ENCODE results near the gene JAZF1.

Gene JAZF1

DNA sequence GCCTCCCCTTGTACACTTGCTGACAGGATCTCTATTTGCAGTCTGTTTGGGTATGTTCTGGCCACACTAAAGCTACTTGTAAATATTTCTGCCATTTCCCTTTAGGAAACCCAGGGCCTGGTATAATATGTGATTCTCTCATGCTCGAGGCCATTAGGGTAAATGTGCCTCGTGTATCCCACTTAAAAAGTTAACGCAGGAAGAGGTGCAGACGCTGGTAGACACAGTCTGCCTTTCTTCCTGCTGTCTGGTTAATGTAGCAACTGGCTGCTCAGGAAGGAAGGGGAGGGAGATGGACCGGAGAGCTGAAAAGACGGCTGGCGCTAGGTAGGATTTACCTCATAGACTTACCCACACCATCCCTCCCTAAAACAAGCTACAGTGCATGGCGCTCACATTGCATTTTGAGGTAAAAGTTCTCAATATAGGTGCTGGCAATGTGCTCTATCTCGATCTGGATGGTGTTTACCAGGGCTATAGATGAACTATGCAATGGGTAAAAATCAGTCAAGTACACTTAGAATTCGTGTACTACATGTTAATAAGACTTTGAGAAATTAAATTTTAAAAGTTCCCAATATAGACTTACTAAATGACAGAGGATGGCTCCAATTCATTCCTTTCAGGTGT lies 125.9 kb downstream of the JAZF1 start:
- no peak overlapping the region for H3K4me3 ChIP-seq (ENCODE audit: low read depth, low read length)
- TF ChIP-seq, protein P1, sequence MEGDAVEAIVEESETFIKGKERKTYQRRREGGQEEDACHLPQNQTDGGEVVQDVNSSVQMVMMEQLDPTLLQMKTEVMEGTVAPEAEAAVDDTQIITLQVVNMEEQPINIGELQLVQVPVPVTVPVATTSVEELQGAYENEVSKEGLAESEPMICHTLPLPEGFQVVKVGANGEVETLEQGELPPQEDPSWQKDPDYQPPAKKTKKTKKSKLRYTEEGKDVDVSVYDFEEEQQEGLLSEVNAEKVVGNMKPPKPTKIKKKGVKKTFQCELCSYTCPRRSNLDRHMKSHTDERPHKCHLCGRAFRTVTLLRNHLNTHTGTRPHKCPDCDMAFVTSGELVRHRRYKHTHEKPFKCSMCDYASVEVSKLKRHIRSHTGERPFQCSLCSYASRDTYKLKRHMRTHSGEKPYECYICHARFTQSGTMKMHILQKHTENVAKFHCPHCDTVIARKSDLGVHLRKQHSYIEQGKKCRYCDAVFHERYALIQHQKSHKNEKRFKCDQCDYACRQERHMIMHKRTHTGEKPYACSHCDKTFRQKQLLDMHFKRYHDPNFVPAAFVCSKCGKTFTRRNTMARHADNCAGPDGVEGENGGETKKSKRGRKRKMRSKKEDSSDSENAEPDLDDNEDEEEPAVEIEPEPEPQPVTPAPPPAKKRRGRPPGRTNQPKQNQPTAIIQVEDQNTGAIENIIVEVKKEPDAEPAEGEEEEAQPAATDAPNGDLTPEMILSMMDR (IDR thresholded peaks at IDR 0.05; ENCODE audit: borderline replicate concordance, insufficient read depth, low read depth, low read length), result no peak

DNA sequence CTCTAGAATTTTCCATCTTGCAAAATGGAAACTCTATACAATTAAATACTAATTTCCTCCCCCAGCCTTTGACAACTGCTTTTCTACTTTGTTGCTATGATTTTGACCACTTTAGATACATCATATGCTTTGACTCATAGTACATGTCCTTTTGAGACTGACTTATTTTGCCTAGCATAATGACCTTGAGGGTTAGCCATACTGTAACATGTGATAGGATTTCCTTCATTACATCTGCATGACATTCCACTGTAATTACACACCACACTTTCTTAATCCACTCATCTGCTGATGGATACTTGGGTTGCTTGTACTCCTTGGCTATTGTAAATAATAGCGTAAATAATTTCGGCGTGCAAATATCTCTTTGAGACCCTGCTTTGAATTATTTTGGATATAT lies 127.7 kb downstream of the JAZF1 start:
- TF ChIP-seq, protein P1 (IDR thresholded peaks at IDR 0.05; ENCODE audit: borderline replicate concordance, insufficient read depth, low read depth, low read length), result no peak
- H3K4me3 ChIP-seq (ENCODE audit: low read depth, low read length), result no peak overlapping the region

DNA sequence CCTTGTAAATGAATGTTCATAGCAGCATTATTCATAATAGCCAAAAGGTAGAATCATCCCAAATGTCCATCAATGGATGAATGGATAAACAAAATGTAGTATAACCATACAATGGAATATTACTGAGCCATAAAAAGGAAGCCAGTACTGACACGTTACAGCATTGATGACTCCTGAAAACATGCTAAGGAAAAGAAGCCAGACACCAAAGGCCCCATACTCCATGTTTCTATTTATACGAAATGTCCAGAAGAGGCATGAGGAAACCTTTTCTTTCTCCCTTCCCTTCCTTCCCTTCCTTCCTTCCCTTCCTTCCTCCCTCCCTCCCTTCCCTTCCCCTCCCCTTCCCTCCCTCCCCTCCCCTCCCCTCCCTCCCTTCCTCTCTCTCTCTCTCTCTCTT lies 131.9 kb downstream of the JAZF1 start:
- no peak overlapping the region for H3K4me3 ChIP-seq (ENCODE audit: low read depth, low read length)

DNA sequence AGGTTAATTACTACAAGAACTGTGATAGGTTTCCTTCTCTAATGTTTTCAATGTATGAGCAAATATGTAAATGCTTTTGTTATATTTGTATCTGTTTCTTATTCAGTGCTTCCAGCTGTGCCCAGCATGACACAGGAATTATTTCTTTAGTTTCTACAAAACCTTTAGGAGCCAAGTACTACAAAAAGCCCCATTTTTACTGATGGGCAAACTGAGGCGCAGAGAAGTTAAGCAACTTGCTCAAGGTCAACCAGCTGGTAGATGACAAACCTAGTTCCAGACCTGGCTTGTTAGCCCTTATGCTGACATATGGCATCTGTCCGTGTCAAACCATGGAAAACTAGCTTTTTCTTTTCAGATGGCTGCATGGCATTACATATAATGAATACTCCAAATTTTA lies 134.6 kb downstream of the JAZF1 start:
- no peak overlapping the region for H3K4me3 ChIP-seq (ENCODE audit: low read depth, low read length)
- TF ChIP-seq, protein P1 (IDR thresholded peaks at IDR 0.05; ENCODE audit: borderline replicate concordance, insufficient read depth, low read depth, low read length), result no peak

More for the DNA sequence above, 131.9 kb downstream of the JAZF1 start:
- TF ChIP-seq, protein P1 (IDR thresholded peaks at IDR 0.05; ENCODE audit: borderline replicate concordance, insufficient read depth, low read depth, low read length), result no peak

DNA sequence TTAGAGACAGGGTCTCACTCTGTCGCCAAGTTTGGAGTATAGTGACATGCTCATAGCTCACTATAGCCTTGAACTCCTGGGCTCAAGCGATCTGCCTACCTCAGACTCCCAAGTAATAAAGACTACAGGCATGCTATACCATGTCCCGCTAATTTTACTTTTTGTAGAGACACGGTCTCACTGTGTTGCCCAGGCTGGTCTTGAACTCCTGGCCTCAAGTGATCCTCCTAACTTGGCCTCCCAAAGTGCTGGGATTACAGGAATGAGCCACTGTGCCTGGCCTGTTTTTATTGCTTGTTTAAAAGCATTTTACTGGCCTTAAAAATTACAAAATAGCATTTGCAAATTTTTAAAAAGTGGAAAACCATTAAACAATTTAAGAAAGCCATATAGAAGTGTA lies 135.0 kb downstream of the JAZF1 start:
- no peak overlapping the region for H3K4me3 ChIP-seq (ENCODE audit: low read depth, low read length)

DNA sequence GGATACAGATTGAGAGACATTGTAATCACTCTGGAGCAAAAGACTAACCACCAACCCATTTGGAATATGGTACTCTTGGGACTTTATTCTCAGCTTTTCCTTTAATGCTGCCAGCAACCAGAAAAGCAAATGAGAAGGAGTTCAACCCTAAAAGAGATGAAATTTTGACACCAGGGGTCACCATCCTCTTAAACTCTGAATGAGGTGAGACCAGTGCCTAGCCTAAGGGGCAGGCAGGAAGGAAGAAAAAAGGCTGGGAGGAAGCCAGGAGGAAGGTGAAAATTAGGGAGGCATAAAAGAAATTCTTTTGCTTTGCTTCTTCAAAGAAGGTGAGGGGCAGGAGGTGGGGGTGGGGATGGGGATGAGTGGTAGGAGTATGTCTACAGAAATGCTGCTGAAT lies 135.8 kb downstream of the JAZF1 start:
- H3K4me3 ChIP-seq (ENCODE audit: low read depth, low read length), result no peak overlapping the region
- TF ChIP-seq, protein P1 (IDR thresholded peaks at IDR 0.05; ENCODE audit: borderline replicate concordance, insufficient read depth, low read depth, low read length), result no peak

More for the DNA sequence above, 135.0 kb downstream of the JAZF1 start:
- TF ChIP-seq, protein P1 (IDR thresholded peaks at IDR 0.05; ENCODE audit: borderline replicate concordance, insufficient read depth, low read depth, low read length), result no peak

DNA sequence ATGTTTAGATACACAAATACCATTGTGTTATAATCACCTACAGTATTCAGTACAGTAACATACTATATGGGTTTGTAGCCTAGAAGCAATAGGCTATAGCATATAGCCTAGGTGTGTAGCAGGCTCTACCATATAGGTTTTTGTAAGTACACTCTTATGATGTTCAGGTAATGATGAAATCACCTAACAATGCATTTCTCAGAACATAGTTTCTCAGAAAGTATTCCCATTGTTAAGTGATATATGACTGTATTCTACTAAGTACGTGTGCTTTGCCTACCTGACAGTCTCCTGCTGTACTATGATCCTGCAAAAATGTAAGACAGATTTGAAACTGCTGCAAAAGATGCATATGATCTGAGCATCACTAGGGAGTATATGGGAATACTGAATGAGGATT lies 137.9 kb downstream of the JAZF1 start:
- no peak overlapping the region for H3K4me3 ChIP-seq (ENCODE audit: low read depth, low read length)
- TF ChIP-seq, protein P1 (IDR thresholded peaks at IDR 0.05; ENCODE audit: borderline replicate concordance, insufficient read depth, low read depth, low read length), result no peak
